Cardiac muscle cell (in vitro differentiated cells and primary cell): Measurements from ENCODE around the gene UBL7. TPM values are rescaled to one million over a fixed set of nuclear protein-coding genes. Genes with fewer than 3 reads are reported as not detected.

ENCODE experiments used
- DNase-seq, 2 donors: peaks; one replicate each; pipeline versions ENCODE4 v3.0.0 to v3.0.0-alpha.2; 2010 to 2017; ENCODE audit warnings: low read depth in 1 of 2, low spot score in 1 of 2
- H3K27ac ChIP-seq: fragments of 200-600 bp; sonication (generic); 2 replicates; pipeline ENCODE4 v1.5.1; 2016
- H3K27me3 ChIP-seq: fragments of 200-600 bp; sonication (generic); 2 replicates; pipeline ENCODE4 v1.6.0; 2016; ENCODE audit warnings: control low read depth
- H3K36me3 ChIP-seq: fragments of 200-600 bp; sonication (generic); 2 replicates; pipeline ENCODE4 v1.5.1; 2016; ENCODE audit warnings: control low read depth
- H3K4me1 ChIP-seq: fragments of 200-600 bp; sonication (generic); 2 replicates; pipeline ENCODE4 v1.8.1; 2017; ENCODE audit warnings: low read depth, mild to moderate bottlenecking, mixed run types
- H3K4me3 ChIP-seq: fragments of 200-600 bp; sonication (generic); 2 replicates; pipeline ENCODE4 v1.5.1; 2016; ENCODE audit warnings: mild to moderate bottlenecking
- H3K9me3 ChIP-seq: fragments of 200-600 bp; sonication (generic); 2 replicates; pipeline ENCODE4 v1.5.1; 2017; ENCODE audit warnings: low read depth, mild to moderate bottlenecking, control low read depth
- polyA plus RNA-seq: library from polyadenylated mRNA; unstranded; fragments of >200 nt; fragmentation: Nextera tagmentation; extraction: Ambion mirVana; gene quantifications from 2 replicates; pipeline ENCODE4 v1.2.1, GENCODE V29; 2016
- total RNA-seq: library from RNA; depleted of rRNA; stranded (reverse); fragments of >200 nt; gene quantifications from 2 replicates; pipeline ENCODE4 v1.2.3, GENCODE V29; 2016
- TF ChIP-seq, protein P1 (sequence below): IDR thresholded peaks from 2 replicates; pipeline ENCODE4 v1.5.1; 2012; ENCODE audit warnings: low read depth, mild to moderate bottlenecking, low read length

Gene UBL7
- total and polyA plus RNA-seq, 2 experiments from 2014 or later: 74.3 to 135 TPM

DNA sequence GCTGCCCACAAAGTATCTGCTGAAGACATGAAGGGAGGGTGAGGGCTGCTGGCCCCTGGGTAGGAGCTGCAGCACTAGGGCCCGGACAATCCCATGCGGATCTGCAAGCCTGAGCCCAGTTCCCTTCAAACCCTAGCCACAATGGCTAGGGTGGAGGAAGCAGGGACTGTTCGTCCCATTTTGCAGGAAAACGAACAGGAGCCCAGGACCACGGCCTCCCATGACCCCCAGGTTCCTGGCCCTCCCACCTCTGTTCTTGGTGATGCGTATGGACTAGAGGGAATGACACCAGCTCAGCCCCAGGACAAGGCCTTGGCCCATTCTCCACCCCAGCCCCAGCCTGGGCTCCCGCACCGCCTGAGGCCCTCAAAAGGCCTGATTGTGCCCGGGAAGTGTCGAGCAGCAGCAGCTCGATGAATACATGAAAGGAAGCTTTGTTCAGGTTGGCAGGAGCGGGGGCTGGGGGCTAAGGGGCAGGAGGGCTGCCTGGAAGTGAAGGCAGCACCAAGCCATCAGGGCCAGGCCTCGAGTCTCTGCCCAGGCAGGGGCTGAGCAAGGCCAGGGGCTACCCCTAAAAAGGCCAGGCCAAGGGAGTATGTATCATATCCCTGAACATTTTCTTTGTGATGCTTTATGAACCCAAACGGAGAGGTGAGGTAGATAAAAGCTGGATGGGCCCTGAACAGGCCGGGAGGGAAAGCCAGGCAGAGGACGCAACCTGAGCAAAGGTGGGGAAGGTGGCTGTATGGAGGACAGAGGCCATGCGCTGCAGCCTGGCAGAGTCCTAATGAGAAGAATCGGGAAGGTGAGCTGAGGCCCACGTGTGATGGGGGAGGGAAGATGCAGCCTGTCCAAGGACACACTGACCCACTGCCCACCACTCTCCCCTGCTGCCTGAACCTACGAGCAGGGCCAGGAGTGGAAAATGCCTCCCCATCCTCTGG is 39.4 kb downstream of the UBL7 start:
- DNase-seq: no peak
- TF ChIP-seq, protein P1, sequence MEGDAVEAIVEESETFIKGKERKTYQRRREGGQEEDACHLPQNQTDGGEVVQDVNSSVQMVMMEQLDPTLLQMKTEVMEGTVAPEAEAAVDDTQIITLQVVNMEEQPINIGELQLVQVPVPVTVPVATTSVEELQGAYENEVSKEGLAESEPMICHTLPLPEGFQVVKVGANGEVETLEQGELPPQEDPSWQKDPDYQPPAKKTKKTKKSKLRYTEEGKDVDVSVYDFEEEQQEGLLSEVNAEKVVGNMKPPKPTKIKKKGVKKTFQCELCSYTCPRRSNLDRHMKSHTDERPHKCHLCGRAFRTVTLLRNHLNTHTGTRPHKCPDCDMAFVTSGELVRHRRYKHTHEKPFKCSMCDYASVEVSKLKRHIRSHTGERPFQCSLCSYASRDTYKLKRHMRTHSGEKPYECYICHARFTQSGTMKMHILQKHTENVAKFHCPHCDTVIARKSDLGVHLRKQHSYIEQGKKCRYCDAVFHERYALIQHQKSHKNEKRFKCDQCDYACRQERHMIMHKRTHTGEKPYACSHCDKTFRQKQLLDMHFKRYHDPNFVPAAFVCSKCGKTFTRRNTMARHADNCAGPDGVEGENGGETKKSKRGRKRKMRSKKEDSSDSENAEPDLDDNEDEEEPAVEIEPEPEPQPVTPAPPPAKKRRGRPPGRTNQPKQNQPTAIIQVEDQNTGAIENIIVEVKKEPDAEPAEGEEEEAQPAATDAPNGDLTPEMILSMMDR: no peak
- no peaks in the 10 kb centered on the region for H3K27me3 ChIP-seq
- H3K9me3 ChIP-seq: no peaks in the 10 kb centered on the region
- H3K36me3 ChIP-seq: no peaks in the 10 kb centered on the region
- peak overlapping the region; percentile 87 for H3K27ac ChIP-seq
- H3K4me1 ChIP-seq: peaks cover 39% of the 10 kb centered on the region
- no peak overlapping the region for H3K4me3 ChIP-seq

- no peaks in the 10 kb centered on the region for H3K36me3 ChIP-seq
- no peaks in the 10 kb centered on the region for H3K9me3 ChIP-seq
- H3K27me3 ChIP-seq: no peaks in the 10 kb centered on the region
- H3K27ac ChIP-seq: peak overlapping the region; percentile 87
- DNase-seq: no peak
- TF ChIP-seq, protein P1: no peak
- H3K4me3 ChIP-seq: no peak overlapping the region
- peaks cover 39% of the 10 kb centered on the region for H3K4me1 ChIP-seq
Observed at GRCh38 chr15:74420193-74420905, 40.6 kb downstream of the UBL7 start.

GRCh38 chr15:74419432-74419831 is 41.5 kb downstream of the UBL7 start:
- DNase-seq: no peak
- Histone ChIP-seq H3K36me3 (no peaks in the 10 kb centered on the region), H3K27ac (no peak overlapping the region), H3K4me1 (peaks cover 39% of the 10 kb centered on the region), H3K9me3 (no peaks in the 10 kb centered on the region), H3K27me3 (no peaks in the 10 kb centered on the region), H3K4me3 (no peak overlapping the region)
- TF ChIP-seq, protein P1: no peak

DNA sequence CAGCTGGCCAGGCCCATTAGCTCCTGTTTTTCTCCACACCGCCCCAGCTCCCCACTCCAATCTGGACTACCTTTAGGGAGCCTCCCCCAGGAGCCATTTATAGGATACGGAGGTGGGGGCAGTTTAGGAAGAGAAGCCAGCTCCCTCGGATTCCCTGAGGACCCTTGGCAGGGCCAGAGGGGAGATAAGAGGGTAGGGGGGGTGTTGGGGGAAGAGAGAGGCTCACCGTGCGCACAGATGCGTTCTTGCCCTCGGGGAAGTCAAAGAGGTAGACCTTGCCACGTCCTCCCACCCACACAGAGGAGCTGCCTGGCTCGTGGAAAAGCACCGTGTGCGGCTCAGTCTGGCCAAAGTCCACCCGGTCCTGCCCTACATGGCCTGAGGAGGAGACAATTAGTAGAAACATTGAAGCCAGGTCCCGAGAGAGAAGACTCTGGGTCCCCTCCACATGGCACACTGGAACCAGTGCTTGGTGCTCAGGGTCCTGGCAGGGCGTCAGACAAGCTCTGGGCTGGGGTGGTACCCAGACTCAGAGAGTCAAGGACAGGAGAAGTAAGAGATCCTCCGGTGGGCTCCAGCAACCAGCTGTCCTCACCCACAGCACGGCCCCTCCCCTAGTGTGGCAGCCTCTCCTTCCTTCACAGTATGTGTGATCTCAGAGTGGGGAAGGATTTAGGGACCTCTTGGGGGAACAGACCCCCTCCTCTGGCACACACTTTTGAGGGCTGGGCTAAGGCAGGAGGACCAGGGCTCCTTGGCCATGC is 42.2 kb downstream of the UBL7 start:
- no peak overlapping the region for H3K27ac ChIP-seq
- peaks cover 39% of the 10 kb centered on the region for H3K4me1 ChIP-seq
- TF ChIP-seq, protein P1: no peak
- H3K36me3 ChIP-seq: no peaks in the 10 kb centered on the region
- H3K27me3 ChIP-seq: no peaks in the 10 kb centered on the region
- H3K9me3 ChIP-seq: no peaks in the 10 kb centered on the region
- no peak overlapping the region for H3K4me3 ChIP-seq
- DNase-seq: no peak

DNA sequence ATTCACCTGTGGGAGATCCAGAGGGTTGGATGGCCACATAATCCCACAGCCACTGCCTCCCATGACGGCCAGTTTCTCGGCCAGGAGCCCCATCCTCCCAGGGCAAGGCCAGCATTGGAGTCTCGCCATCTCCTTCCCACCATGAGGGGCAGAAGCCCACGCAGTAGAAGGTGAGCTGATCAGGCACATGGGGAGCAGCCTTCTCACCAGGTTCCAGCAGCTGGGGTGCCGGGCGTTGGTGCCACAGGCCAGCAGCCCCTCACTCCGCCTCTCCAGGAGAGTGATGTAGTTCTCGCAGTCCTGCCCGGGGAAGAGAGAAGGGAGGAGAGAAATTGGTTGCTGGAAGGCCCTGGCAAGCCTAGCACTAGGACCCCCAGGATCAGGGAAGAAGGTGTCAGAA is 43.3 kb downstream of the UBL7 start:
- TF ChIP-seq, protein P1: no peak
- Histone ChIP-seq H3K4me3 (no peak overlapping the region), H3K9me3 (no peaks in the 10 kb centered on the region), H3K27ac (no peak overlapping the region), H3K27me3 (no peaks in the 10 kb centered on the region), H3K4me1 (peaks cover 31% of the 10 kb centered on the region), H3K36me3 (no peaks in the 10 kb centered on the region)
- DNase-seq: no peak
